Activated naive CD8-positive, alpha-beta T cell treated with anti-CD3 and anti-CD28 coated beads, Interleukin-2, amount 50 U/mL, for 24 hours (primary cell): ENCODE data around the gene C1QL1.

Experiments
- ATAC-seq: fragments of 150-1000 bp; cut with Tn5 transposase; one replicate; pipeline ENCODE4 v1.10.0; 2021
- DNase-seq: peaks from one replicate; pipeline ENCODE4 v3.0.0; 2021
- H3K27ac Mint-ChIP-seq: one replicate; pipeline ENCODE4 v1.8.0; 2021; ENCODE audit warnings: mild to moderate bottlenecking, mixed read lengths
- H3K27me3 Mint-ChIP-seq: one replicate; pipeline ENCODE4 v1.8.0; 2021; ENCODE audit warnings: mixed read lengths
- H3K36me3 Mint-ChIP-seq: one replicate; pipeline ENCODE4 v1.8.0; 2021; ENCODE audit warnings: low read depth, mixed read lengths
- H3K4me1 Mint-ChIP-seq: one replicate; pipeline ENCODE4 v1.8.0; 2021; ENCODE audit warnings: mixed read lengths
- H3K4me3 Mint-ChIP-seq: one replicate; pipeline ENCODE4 v1.8.0; 2021; ENCODE audit warnings: mild to moderate bottlenecking, moderate library complexity, mixed read lengths
- H3K9me3 Mint-ChIP-seq: one replicate; pipeline ENCODE4 v1.8.0; 2021; ENCODE audit warnings: mixed read lengths

The C1QL1 gene

GRCh38 chr17:44968225-44969143, at the start of gene C1QL1:
TSS of gene C1QL1 (minus strand) at chr17:44968303. CDS start at chr17:44968048, 255 bp downstream.
- Mint-ChIP-seq H3K27me3 (peaks cover 63% of the 10 kb centered on the region), H3K4me1 (peaks cover 37% of the 10 kb centered on the region)

DNA sequence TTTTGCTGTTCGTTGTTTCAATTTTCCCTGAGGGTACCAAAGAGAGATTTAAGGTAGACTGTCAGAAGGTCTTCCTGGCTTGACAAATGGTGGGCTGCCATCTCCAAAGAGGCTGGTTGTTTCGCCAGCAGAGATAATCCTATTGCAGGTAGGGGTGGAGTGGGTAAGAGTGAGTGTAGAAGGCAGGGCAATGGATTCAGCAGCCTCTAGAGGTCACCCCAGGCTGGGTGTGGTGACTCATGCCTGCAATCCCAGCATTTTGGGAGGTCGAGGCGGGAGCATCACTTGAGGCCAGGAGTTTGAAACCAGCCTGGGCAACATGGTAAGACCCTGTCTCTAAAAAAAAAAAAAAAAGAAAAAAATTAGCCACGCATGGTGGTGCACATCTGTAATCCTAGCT, 48.7 kb upstream of the C1QL1 start:
- Mint-ChIP-seq H3K27me3 (peaks cover 33% of the 10 kb centered on the region), H3K27ac (no peak overlapping the region), H3K4me1 (peaks cover 23% of the 10 kb centered on the region), H3K9me3 (no peaks in the 10 kb centered on the region), H3K4me3 (no peak overlapping the region), H3K36me3 (no peaks in the 10 kb centered on the region)
- no peak for DNase-seq
- no peak for ATAC-seq

More at GRCh38 chr17:44968225-44969143, at the start of gene C1QL1:
- Mint-ChIP-seq H3K36me3 (no peaks in the 10 kb centered on the region), H3K4me3 (peak within 1 kb of the TSS; percentile 66), H3K27ac (no peak within 1 kb of the TSS), H3K9me3 (no peaks in the 10 kb centered on the region)
- DNase-seq, result peak; percentile 92
- ATAC-seq, result peak; percentile 83

DNA sequence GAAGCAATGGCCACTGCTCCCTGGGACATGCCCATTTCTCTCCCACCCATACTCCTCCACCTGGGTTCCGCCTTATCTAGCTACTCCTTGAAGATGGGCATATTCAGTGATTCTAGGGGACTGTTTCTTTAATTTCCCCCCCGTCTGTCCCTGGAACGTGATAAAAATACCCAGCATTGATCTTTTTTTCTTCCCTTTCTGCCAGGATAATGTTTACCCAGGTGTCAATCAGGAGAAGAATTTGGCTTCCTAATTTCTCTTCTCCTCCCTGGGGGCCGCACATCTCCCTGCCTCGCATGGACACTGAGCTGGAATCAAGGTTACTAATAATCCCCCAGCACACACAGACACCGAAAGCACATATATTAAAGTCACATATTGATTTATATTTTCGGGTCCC, 48.1 kb upstream of the C1QL1 start:
- no peaks in the 10 kb centered on the region for H3K36me3 Mint-ChIP-seq
- H3K27me3 Mint-ChIP-seq, result peaks cover 30% of the 10 kb centered on the region
- H3K4me3 Mint-ChIP-seq, result no peak overlapping the region
- H3K9me3 Mint-ChIP-seq, result no peaks in the 10 kb centered on the region
- H3K27ac Mint-ChIP-seq, result no peak overlapping the region
- ATAC-seq (no peak), DNase-seq (no peak)
- peaks cover 19% of the 10 kb centered on the region for H3K4me1 Mint-ChIP-seq

GRCh38 chr17:45013021-45013997, 45.2 kb upstream of the C1QL1 start:
- peaks cover 5% of the 10 kb centered on the region for H3K4me1 Mint-ChIP-seq
- H3K4me3 Mint-ChIP-seq, result no peak overlapping the region
- no peak overlapping the region for H3K27ac Mint-ChIP-seq
- H3K27me3 Mint-ChIP-seq, result peaks cover 9% of the 10 kb centered on the region
- H3K36me3 Mint-ChIP-seq, result no peaks in the 10 kb centered on the region
- no peak for ATAC-seq
- no peak for DNase-seq
- no peaks in the 10 kb centered on the region for H3K9me3 Mint-ChIP-seq

DNA sequence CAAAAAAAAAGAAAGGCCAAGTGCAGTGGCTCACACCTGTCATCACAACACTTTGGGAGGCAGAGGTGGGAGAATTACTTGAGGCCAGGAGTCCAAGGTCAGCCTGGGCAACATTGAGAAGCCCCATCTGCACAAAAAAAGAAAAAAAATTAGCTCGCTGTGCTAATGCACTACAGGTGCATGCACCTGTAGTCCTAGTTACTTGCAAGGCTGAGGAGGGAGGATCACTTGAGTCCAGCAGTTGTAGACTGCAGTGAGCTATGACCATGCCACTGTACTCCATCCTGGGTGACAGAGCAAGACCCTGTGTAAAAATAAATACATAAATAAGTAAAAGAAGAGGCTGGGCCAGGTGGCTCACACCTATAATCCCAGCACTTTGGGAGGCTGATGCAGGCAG, 43.7 kb upstream of the C1QL1 start:
- Mint-ChIP-seq H3K27ac (no peak overlapping the region), H3K27me3 (peaks cover 16% of the 10 kb centered on the region), H3K4me3 (no peak overlapping the region), H3K36me3 (no peaks in the 10 kb centered on the region), H3K4me1 (no peaks in the 10 kb centered on the region), H3K9me3 (no peaks in the 10 kb centered on the region)
- no peak for DNase-seq
- no peak for ATAC-seq

GRCh38 chr17:45009676-45010467, 41.8 kb upstream of the C1QL1 start:
- Mint-ChIP-seq H3K27ac (no peak overlapping the region), H3K4me3 (no peak overlapping the region), H3K4me1 (no peaks in the 10 kb centered on the region), H3K27me3 (peaks cover 16% of the 10 kb centered on the region), H3K36me3 (no peaks in the 10 kb centered on the region), H3K9me3 (no peaks in the 10 kb centered on the region)
- no peak for ATAC-seq
- DNase-seq, result no peak

DNA sequence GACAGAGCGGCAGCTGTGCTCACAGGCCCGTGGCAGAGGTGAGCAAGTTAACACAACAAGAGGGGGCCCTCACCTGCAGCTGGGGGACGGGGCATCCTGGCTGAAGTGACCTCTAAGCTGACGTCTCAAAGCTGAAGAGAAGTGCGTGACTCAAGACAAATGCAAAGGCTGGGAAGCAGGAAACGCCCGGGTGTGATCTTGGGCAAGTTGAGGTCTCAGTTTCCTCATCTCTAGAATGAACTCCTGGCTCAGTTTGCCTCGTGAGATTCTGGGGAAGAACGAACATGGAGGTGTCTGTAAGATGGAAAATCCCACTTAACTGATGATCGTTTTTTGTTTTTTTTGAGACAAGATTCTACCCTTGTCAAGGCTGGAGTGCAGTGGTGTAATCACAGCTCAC, 40.1 kb upstream of the C1QL1 start:
- H3K27me3 Mint-ChIP-seq, result peaks cover 18% of the 10 kb centered on the region
- H3K9me3 Mint-ChIP-seq, result no peaks in the 10 kb centered on the region
- no peak for ATAC-seq

GRCh38 chr17:45006927-45007461, 38.9 kb upstream of the C1QL1 start:
- Mint-ChIP-seq H3K27me3 (peaks cover 18% of the 10 kb centered on the region), H3K9me3 (no peaks in the 10 kb centered on the region), H3K4me3 (no peak overlapping the region), H3K36me3 (no peaks in the 10 kb centered on the region), H3K27ac (no peak overlapping the region), H3K4me1 (no peaks in the 10 kb centered on the region)
- DNase-seq, result no peak
- ATAC-seq, result no peak

More for the DNA sequence above, 40.1 kb upstream of the C1QL1 start:
- no peak for DNase-seq
- no peaks in the 10 kb centered on the region for H3K4me1 Mint-ChIP-seq
- no peaks in the 10 kb centered on the region for H3K36me3 Mint-ChIP-seq
- no peak overlapping the region for H3K27ac Mint-ChIP-seq
- H3K4me3 Mint-ChIP-seq, result no peak overlapping the region

DNA sequence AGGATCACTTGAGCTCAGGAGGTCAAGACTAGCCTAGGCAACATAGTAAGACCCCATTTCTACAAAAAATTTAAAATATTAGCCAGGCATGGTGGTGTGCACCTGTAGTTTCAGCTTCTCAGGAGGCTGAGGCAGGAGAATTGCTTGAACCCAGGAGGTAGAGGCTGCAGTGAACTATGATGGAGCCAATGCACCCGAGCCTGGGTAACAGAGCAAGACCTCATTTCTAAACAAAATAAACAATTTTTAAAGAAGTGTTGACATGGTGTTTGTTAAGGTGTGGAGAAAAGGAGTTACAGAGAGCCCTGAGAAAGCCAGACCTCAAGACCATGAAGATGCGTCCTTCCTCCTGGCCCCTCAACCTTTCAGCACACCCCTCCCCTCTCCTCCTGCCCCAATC, 37.6 kb upstream of the C1QL1 start:
- no peak overlapping the region for H3K4me3 Mint-ChIP-seq
- no peaks in the 10 kb centered on the region for H3K9me3 Mint-ChIP-seq
- no peak for ATAC-seq
- H3K4me1 Mint-ChIP-seq, result no peaks in the 10 kb centered on the region
- H3K36me3 Mint-ChIP-seq, result no peaks in the 10 kb centered on the region
- peaks cover 18% of the 10 kb centered on the region for H3K27me3 Mint-ChIP-seq
- no peak for DNase-seq
- H3K27ac Mint-ChIP-seq, result no peak overlapping the region

DNA sequence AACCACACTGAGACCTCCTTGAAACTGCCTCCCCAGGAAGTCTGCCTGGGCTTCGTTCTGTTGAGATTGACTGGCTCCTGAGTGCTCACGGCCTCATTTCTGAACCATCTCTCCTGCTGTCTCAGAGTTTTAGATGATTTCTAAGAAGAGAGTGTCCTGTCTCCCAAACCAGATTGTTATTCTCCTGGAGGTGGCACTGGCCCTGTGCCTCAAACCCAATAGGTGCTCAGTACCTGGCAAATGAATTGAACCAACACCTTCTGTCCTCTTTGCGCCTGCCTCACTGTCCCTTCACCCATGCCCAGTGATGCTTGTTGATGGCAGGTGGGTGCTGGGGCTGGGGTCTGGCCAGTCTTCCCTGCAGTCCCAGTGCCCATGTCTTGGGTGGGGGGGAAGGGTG, 36.3 kb upstream of the C1QL1 start:
- H3K36me3 Mint-ChIP-seq, result no peaks in the 10 kb centered on the region
- no peak for ATAC-seq
- H3K27ac Mint-ChIP-seq, result no peak overlapping the region
- peaks cover 18% of the 10 kb centered on the region for H3K27me3 Mint-ChIP-seq
- H3K4me3 Mint-ChIP-seq, result no peak overlapping the region
- H3K4me1 Mint-ChIP-seq, result no peaks in the 10 kb centered on the region
- H3K9me3 Mint-ChIP-seq, result peaks cover 4% of the 10 kb centered on the region
- no peak for DNase-seq

GRCh38 chr17:45003877-45004276, 35.8 kb upstream of the C1QL1 start:
- no peaks in the 10 kb centered on the region for H3K36me3 Mint-ChIP-seq
- H3K4me3 Mint-ChIP-seq, result no peak overlapping the region
- ATAC-seq, result no peak
- H3K27me3 Mint-ChIP-seq, result peaks cover 18% of the 10 kb centered on the region
- no peak overlapping the region for H3K27ac Mint-ChIP-seq
- H3K4me1 Mint-ChIP-seq, result no peaks in the 10 kb centered on the region
- H3K9me3 Mint-ChIP-seq, result peaks cover 8% of the 10 kb centered on the region
- DNase-seq, result no peak

- Mint-ChIP-seq H3K36me3 (no peaks in the 10 kb centered on the region), H3K27ac (no peak overlapping the region), H3K4me3 (no peak overlapping the region), H3K9me3 (peaks cover 8% of the 10 kb centered on the region), H3K27me3 (peaks cover 9% of the 10 kb centered on the region), H3K4me1 (no peaks in the 10 kb centered on the region)
- DNase-seq (no peak), ATAC-seq (no peak)
Observed at GRCh38 chr17:45001310-45001709, 33.2 kb upstream of the C1QL1 start.

DNA sequence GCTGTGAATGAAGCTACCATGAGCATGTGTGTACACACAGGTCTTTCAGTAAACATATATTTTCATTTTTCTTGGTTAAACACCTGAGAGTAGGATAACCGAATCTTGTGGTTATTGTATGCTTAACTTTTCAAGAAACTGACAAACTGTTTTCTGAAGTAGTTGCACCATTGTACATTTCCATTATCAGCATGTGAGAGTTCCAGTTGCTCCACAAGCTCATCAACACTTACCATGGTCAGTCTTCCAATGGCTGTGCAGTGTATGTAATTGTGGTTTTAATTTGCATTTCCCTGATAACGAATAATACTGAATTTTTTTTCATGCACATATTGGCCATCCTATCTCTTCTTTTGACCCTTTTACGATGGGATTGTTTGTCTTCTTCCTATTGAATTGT, 31.3 kb upstream of the C1QL1 start:
- ATAC-seq, result no peak
- Mint-ChIP-seq H3K4me1 (no peaks in the 10 kb centered on the region), H3K9me3 (peaks cover 8% of the 10 kb centered on the region), H3K4me3 (no peak overlapping the region), H3K27ac (no peak overlapping the region), H3K36me3 (no peaks in the 10 kb centered on the region), H3K27me3 (peaks cover 8% of the 10 kb centered on the region)
- DNase-seq, result no peak

DNA sequence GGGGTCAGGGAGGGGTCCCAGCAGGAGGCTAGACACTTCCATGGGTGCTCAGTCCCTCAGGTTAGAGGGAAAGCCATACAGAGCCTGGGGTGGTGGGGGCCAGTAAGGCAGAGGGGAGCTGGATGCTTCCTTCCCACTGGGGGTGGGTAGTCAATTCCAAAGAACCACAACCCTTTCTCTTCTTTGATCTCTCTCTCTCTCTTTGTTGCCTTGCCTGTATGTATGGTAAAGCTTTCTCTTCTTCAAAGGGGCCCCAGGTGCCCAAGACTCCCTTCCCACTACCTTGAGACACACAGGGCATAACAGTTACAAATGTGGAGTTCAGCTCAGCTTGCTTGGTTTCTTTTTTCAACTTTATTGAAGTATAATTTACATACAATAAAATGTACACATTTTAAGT, 30.5 kb upstream of the C1QL1 start:
- H3K4me3 Mint-ChIP-seq, result no peak overlapping the region
- peaks cover 9% of the 10 kb centered on the region for H3K27me3 Mint-ChIP-seq
- DNase-seq (no peak), ATAC-seq (no peak)
- peaks cover 8% of the 10 kb centered on the region for H3K9me3 Mint-ChIP-seq
- no peaks in the 10 kb centered on the region for H3K36me3 Mint-ChIP-seq
- H3K4me1 Mint-ChIP-seq, result no peaks in the 10 kb centered on the region
- no peak overlapping the region for H3K27ac Mint-ChIP-seq
